ENCODE measurements around the gene PCCA.

The PCCA gene

GRCh38 chr13:100234524-100235136 is 145.7 kb downstream of the PCCA start:
- Histone ChIP-seq H3K9ac (ENCODE audit: low read length) (no peak overlapping the region), H3K9me3 (ENCODE audit: insufficient read depth, low read length) (no peaks in the 10 kb centered on the region), H3K4me3 (ENCODE audit: insufficient read depth, low read length, poor library complexity, severe bottlenecking) (no peak overlapping the region), H3K4me2 (ENCODE audit: low read depth, low read length, poor library complexity, severe bottlenecking) (no peak overlapping the region), H3K79me2 (ENCODE audit: insufficient read depth, low read length) (no peaks in the 10 kb centered on the region), H3K27ac (ENCODE audit: low read depth, low read length) (no peak overlapping the region), H3K27me3 (ENCODE audit: low read length) (no peaks in the 10 kb centered on the region), H2AFZ (ENCODE audit: low read depth, low read length, severe bottlenecking) (no peak overlapping the region), H3K36me3 (ENCODE audit: low read length) (no peaks in the 10 kb centered on the region), H3F3A (ENCODE audit: insufficient read depth) (no peaks in the 10 kb centered on the region), H3K9me2 (replicated peaks; ENCODE audit: insufficient read depth, low read length) (no peaks in the 10 kb centered on the region), H4K20me1 (ENCODE audit: low read depth, low read length) (no peaks in the 10 kb centered on the region)
- TF ChIP-seq EZH2phosphoT487 (conservative IDR thresholded peaks at IDR 0.05; ENCODE audit: low read length) (no peak), CTCF (IDR thresholded peaks at IDR 0.05; ENCODE audit: insufficient read depth, low read length, poor library complexity, severe bottlenecking) (no peak)

GRCh38 chr13:100235311-100235901 is 146.5 kb downstream of the PCCA start:
- Histone ChIP-seq H3K9ac (ENCODE audit: low read length) (no peak overlapping the region), H2AFZ (ENCODE audit: low read depth, low read length, severe bottlenecking) (no peak overlapping the region), H3K4me2 (ENCODE audit: low read depth, low read length, poor library complexity, severe bottlenecking) (no peak overlapping the region), H3K27me3 (ENCODE audit: low read length) (no peaks in the 10 kb centered on the region), H3K27ac (ENCODE audit: low read depth, low read length) (no peak overlapping the region), H3K9me3 (ENCODE audit: insufficient read depth, low read length) (no peaks in the 10 kb centered on the region), H3K9me2 (replicated peaks; ENCODE audit: insufficient read depth, low read length) (no peaks in the 10 kb centered on the region), H3K79me2 (ENCODE audit: insufficient read depth, low read length) (no peaks in the 10 kb centered on the region), H4K20me1 (ENCODE audit: low read depth, low read length) (no peaks in the 10 kb centered on the region), H3K36me3 (ENCODE audit: low read length) (no peaks in the 10 kb centered on the region), H3K4me3 (ENCODE audit: insufficient read depth, low read length, poor library complexity, severe bottlenecking) (no peak overlapping the region), H3F3A (ENCODE audit: insufficient read depth) (no peaks in the 10 kb centered on the region)
- no peak for TF ChIP-seq EZH2phosphoT487 (conservative IDR thresholded peaks at IDR 0.05; ENCODE audit: low read length)
- peak; percentile 21 for TF ChIP-seq CTCF (IDR thresholded peaks at IDR 0.05; ENCODE audit: insufficient read depth, low read length, poor library complexity, severe bottlenecking)

- H3K27me3 ChIP-seq (ENCODE audit: low read length), result no peaks in the 10 kb centered on the region
- TF ChIP-seq CTCF (IDR thresholded peaks at IDR 0.05; ENCODE audit: insufficient read depth, low read length, poor library complexity, severe bottlenecking), result no peak
- no peak for TF ChIP-seq EZH2phosphoT487 (conservative IDR thresholded peaks at IDR 0.05; ENCODE audit: low read length)
- no peak overlapping the region for H2AFZ ChIP-seq (ENCODE audit: low read depth, low read length, severe bottlenecking)
- no peaks in the 10 kb centered on the region for H3K9me2 ChIP-seq (replicated peaks; ENCODE audit: insufficient read depth, low read length)
- no peaks in the 10 kb centered on the region for H3K79me2 ChIP-seq (ENCODE audit: insufficient read depth, low read length)
- H3K9me3 ChIP-seq (ENCODE audit: insufficient read depth, low read length), result no peaks in the 10 kb centered on the region
- no peak overlapping the region for H3K27ac ChIP-seq (ENCODE audit: low read depth, low read length)
- no peaks in the 10 kb centered on the region for H3F3A ChIP-seq (ENCODE audit: insufficient read depth)
- H3K9ac ChIP-seq (ENCODE audit: low read length), result no peak overlapping the region
- no peaks in the 10 kb centered on the region for H3K36me3 ChIP-seq (ENCODE audit: low read length)
- no peak overlapping the region for H3K4me2 ChIP-seq (ENCODE audit: low read depth, low read length, poor library complexity, severe bottlenecking)
- no peak overlapping the region for H3K4me3 ChIP-seq (ENCODE audit: insufficient read depth, low read length, poor library complexity, severe bottlenecking)
- no peaks in the 10 kb centered on the region for H4K20me1 ChIP-seq (ENCODE audit: low read depth, low read length)
Measured at GRCh38 chr13:100240109-100240779, 151.4 kb downstream of the PCCA start.
